ENCODE data around the gene ABCC5. TPM values are rescaled to one million over a fixed set of nuclear protein-coding genes. Genes with fewer than 3 reads are reported as not detected.

ABCC5 gene
- total RNA-seq, 1 donor from 2014 or later: 67.5 TPM

- Histone ChIP-seq H3K9me3 (no peaks in the 10 kb centered on the region), H3K27ac (no peak overlapping the region), H3K36me3 (peaks cover 0 to 47% of the 10 kb centered on the region in 2 donors), H3K27me3 (no peaks in the 10 kb centered on the region), H3K4me1 (no peaks in the 10 kb centered on the region), H3K4me3 (no peak overlapping the region)
- DNase-seq (ENCODE audit: extremely low spot score in 2 of 2): no peak
- TF ChIP-seq POLR2AphosphoS5 (IDR thresholded peaks at IDR 0.05; ENCODE audit: insufficient read depth in 1 of 2, low read depth in 1 of 2) (no peak), POLR2A (IDR thresholded peaks at IDR 0.05) (no peak), CTCF (IDR thresholded peaks at IDR 0.05) (no peak)
- intact Hi-C loops (cut with DNase I): no loop called here
Observed at GRCh38 chr3:183930086-183930485, 87.6 kb downstream of the ABCC5 start.

- no peak overlapping the region for H3K27ac ChIP-seq
- intact Hi-C loops (cut with DNase I): no loop called here
- no peak overlapping the region for H3K4me3 ChIP-seq
- H3K9me3 ChIP-seq: no peaks in the 10 kb centered on the region
- H3K27me3 ChIP-seq: no peaks in the 10 kb centered on the region
- no peak for DNase-seq (ENCODE audit: extremely low spot score in 2 of 2)
- H3K36me3 ChIP-seq: peaks cover 0 to 75% of the 10 kb centered on the region in 2 donors
- no peaks in the 10 kb centered on the region for H3K4me1 ChIP-seq
- TF ChIP-seq CTCF (IDR thresholded peaks at IDR 0.05): no peak
- TF ChIP-seq POLR2AphosphoS5 (IDR thresholded peaks at IDR 0.05; ENCODE audit: insufficient read depth in 1 of 2, low read depth in 1 of 2): no peak
- no peak for TF ChIP-seq POLR2A (IDR thresholded peaks at IDR 0.05)
Observed at GRCh38 chr3:183927059-183927458, 90.6 kb downstream of the ABCC5 start.

- no peak for DNase-seq (ENCODE audit: extremely low spot score in 2 of 2)
- Histone ChIP-seq H3K27ac (no peak overlapping the region), H3K36me3 (peaks cover 0 to 76% of the 10 kb centered on the region in 2 donors), H3K27me3 (no peaks in the 10 kb centered on the region), H3K4me3 (no peak overlapping the region), H3K9me3 (no peaks in the 10 kb centered on the region), H3K4me1 (no peaks in the 10 kb centered on the region)
- intact Hi-C loops (cut with DNase I): no loop called here
- TF ChIP-seq POLR2AphosphoS5 (IDR thresholded peaks at IDR 0.05; ENCODE audit: insufficient read depth in 1 of 2, low read depth in 1 of 2) (peak in 1 of 2 donors; percentile 44), CTCF (IDR thresholded peaks at IDR 0.05) (no peak)
Observed at GRCh38 chr3:183924956-183925355, 92.7 kb downstream of the ABCC5 start.

- H3K4me3 ChIP-seq: no peak overlapping the region
- H3K9me3 ChIP-seq: no peaks in the 10 kb centered on the region
- intact Hi-C loops (cut with DNase I): no loop called here
- H3K27me3 ChIP-seq: no peaks in the 10 kb centered on the region
- TF ChIP-seq POLR2A (IDR thresholded peaks at IDR 0.05) (no peak), POLR2AphosphoS5 (IDR thresholded peaks at IDR 0.05; ENCODE audit: insufficient read depth in 1 of 2, low read depth in 1 of 2) (no peak), CTCF (IDR thresholded peaks at IDR 0.05) (no peak)
- no peaks in the 10 kb centered on the region for H3K4me1 ChIP-seq
- H3K27ac ChIP-seq: no peak overlapping the region
- peaks cover 0 to 77% of the 10 kb centered on the region in 2 donors for H3K36me3 ChIP-seq
- DNase-seq (ENCODE audit: extremely low spot score in 2 of 2): no peak
Observed at GRCh38 chr3:183924543-183924942, 93.1 kb downstream of the ABCC5 start.

GRCh38 chr3:183922421-183922820, 95.3 kb downstream of the ABCC5 start:
- DNase-seq (ENCODE audit: extremely low spot score in 2 of 2): no peak
- intact Hi-C loops (cut with DNase I): no loop called here
- TF ChIP-seq POLR2AphosphoS5 (IDR thresholded peaks at IDR 0.05; ENCODE audit: insufficient read depth in 1 of 2, low read depth in 1 of 2): no peak
- no peak for TF ChIP-seq POLR2A (IDR thresholded peaks at IDR 0.05)
- no peak for TF ChIP-seq CTCF (IDR thresholded peaks at IDR 0.05)
- H3K9me3 ChIP-seq: no peaks in the 10 kb centered on the region
- no peaks in the 10 kb centered on the region for H3K4me1 ChIP-seq
- H3K27ac ChIP-seq: no peak overlapping the region
- H3K4me3 ChIP-seq: no peak overlapping the region
- no peaks in the 10 kb centered on the region for H3K27me3 ChIP-seq
- peaks cover 0 to 64% of the 10 kb centered on the region in 2 donors for H3K36me3 ChIP-seq

Measured in vagina (tissue), 2 donors.